ENCODE data around the gene SCFD1.

SCFD1 gene

DNA sequence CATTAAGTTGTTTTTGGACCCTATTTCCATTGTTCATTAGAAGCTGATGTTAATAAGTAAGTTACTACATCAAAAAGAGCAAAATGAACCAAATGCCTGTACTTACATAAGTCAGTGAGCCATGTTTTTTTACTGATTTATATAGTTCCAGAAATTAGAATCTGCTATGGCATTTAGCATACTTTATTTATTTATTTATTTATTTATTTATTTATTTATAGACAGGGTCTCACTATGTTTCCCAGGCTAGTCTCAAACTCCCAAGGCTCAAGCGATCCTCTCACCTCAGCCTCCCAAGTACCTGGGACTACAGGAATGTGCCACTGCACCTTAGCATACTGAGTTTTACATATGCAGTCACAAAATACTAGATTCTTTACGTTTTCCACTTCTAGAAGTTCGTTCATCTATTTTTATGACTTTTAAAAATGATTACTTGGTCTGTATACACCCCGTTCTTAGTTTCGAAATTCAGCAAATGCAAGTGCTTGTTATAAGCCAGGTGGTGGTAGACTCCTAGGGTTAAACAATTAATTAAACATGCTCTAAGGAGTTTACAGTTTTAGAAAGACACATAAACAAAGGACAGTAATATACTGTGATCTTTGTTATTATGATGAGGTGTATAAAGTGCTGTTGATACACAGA lies 69.8 kb downstream of the SCFD1 start:
- no peak overlapping the region for H3K4me3 ChIP-seq (ENCODE audit: control insufficient read depth, low read depth, low read length)
- no peak for DNase-seq (ENCODE audit: low read depth)

DNA sequence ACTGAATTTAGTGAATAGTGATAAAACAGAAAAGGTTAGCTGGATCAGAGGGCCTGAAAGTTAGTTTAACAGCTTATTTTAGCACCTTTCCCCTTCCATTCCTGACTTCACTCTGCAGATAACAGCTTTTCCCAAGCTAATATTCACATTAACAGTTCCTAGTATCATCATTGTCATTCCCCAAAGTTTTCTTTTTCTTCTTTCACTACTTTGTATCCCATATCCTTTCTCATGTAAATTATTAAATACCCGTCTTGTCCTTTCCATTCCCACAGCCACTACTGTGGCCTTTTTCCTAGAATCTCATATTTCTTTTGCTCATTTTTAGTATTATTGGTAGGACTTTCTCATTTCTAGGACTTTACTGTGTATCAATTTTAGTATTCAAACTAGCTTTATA lies 70.5 kb downstream of the SCFD1 start:
- no peak overlapping the region for H3K4me3 ChIP-seq (ENCODE audit: control insufficient read depth, low read depth, low read length)
- TF ChIP-seq, protein P1, sequence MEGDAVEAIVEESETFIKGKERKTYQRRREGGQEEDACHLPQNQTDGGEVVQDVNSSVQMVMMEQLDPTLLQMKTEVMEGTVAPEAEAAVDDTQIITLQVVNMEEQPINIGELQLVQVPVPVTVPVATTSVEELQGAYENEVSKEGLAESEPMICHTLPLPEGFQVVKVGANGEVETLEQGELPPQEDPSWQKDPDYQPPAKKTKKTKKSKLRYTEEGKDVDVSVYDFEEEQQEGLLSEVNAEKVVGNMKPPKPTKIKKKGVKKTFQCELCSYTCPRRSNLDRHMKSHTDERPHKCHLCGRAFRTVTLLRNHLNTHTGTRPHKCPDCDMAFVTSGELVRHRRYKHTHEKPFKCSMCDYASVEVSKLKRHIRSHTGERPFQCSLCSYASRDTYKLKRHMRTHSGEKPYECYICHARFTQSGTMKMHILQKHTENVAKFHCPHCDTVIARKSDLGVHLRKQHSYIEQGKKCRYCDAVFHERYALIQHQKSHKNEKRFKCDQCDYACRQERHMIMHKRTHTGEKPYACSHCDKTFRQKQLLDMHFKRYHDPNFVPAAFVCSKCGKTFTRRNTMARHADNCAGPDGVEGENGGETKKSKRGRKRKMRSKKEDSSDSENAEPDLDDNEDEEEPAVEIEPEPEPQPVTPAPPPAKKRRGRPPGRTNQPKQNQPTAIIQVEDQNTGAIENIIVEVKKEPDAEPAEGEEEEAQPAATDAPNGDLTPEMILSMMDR (IDR thresholded peaks at IDR 0.05; ENCODE audit: control insufficient read depth, insufficient read depth, low read depth, low read length, missing control alignments) = no peak
- DNase-seq (ENCODE audit: low read depth) = no peak

More for the DNA sequence above, 69.8 kb downstream of the SCFD1 start:
- TF ChIP-seq, protein P1 (IDR thresholded peaks at IDR 0.05; ENCODE audit: control insufficient read depth, insufficient read depth, low read depth, low read length, missing control alignments) = no peak

- DNase-seq (ENCODE audit: low read depth) = no peak
- TF ChIP-seq, protein P1 (IDR thresholded peaks at IDR 0.05; ENCODE audit: control insufficient read depth, insufficient read depth, low read depth, low read length, missing control alignments) = no peak
- no peak overlapping the region for H3K4me3 ChIP-seq (ENCODE audit: control insufficient read depth, low read depth, low read length)
These were observed 76.3 kb downstream of the SCFD1 start for GRCh38 chr14:30698463-30698862.

GRCh38 chr14:30706704-30707103 lies 84.6 kb downstream of the SCFD1 start:
- H3K4me3 ChIP-seq (ENCODE audit: control insufficient read depth, low read depth, low read length) = no peak overlapping the region
- no peak for DNase-seq (ENCODE audit: low read depth)
- TF ChIP-seq, protein P1 (IDR thresholded peaks at IDR 0.05; ENCODE audit: control insufficient read depth, insufficient read depth, low read depth, low read length, missing control alignments) = no peak

DNA sequence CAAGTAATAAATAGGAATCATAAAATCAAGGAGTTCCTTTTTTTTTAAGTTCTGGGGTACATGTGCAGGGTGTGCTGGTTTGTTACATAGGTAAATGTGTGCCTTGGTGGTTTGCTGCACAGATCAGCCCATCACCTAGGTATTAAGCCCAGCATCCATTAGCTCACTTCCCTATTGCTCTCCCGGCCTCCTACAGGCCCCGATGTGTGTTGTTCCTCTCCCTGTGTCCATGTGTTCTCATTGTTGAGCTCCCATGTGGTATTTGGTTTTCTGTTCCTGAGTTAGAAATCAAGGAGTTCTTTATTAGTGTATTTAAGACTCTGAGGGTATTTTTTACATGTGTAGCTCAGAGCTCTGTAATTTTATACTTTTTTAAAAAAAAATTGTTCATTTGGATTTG lies 86.0 kb downstream of the SCFD1 start:
- H3K4me3 ChIP-seq (ENCODE audit: control insufficient read depth, low read depth, low read length) = no peak overlapping the region
- TF ChIP-seq, protein P1 (IDR thresholded peaks at IDR 0.05; ENCODE audit: control insufficient read depth, insufficient read depth, low read depth, low read length, missing control alignments) = no peak
- DNase-seq (ENCODE audit: low read depth) = no peak

DNA sequence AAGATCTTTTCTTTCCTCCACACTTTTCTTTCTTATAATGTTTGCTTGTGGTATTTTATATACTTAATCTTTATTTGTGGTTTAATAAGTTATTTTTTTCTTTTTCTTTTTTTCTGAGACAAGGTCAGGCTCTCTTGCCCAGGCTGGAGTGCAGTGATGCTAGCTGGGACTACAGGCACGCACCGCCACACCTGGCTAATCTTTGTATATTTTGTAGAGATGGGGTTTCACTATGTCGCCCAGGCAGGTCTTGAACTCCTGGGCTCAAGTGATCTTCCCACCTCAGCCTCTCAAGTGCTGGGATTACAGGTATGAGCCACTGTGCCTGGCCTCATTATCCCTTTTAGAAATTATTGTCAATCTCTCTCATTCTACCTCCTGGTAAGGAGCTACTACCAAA lies 87.1 kb downstream of the SCFD1 start:
- TF ChIP-seq, protein P1 (IDR thresholded peaks at IDR 0.05; ENCODE audit: control insufficient read depth, insufficient read depth, low read depth, low read length, missing control alignments) = no peak
- no peak overlapping the region for H3K4me3 ChIP-seq (ENCODE audit: control insufficient read depth, low read depth, low read length)
- DNase-seq (ENCODE audit: low read depth) = no peak

All from AG09309 (cell line).